Stimulated activated CD8-positive, alpha-beta memory T cell treated with anti-CD3 and anti-CD28 coated beads, Interleukin-15, amount 100 ng/mL, for 4 hours (primary cell): ENCODE data around the gene GSPT1.

Experiments used
- DNase-seq, 2 donors: peaks; one replicate each; pipeline ENCODE4 v3.0.0-alpha.2; 2020; ENCODE audit warnings: low read depth in 2 of 2

Gene GSPT1

GRCh38 chr16:11913425-11914079, 2.2 kb downstream of the GSPT1 start:
- DNase-seq = peak in 1 of 2 donors; percentile 5

- DNase-seq = no peak
Measured at GRCh38 chr16:11909653-11910545, 5.9 kb downstream of the GSPT1 start.

- no peak for DNase-seq
Measured at GRCh38 chr16:11907160-11907970, 8.4 kb downstream of the GSPT1 start.

GRCh38 chr16:11903906-11904305, 11.8 kb downstream of the GSPT1 start:
- no peak for DNase-seq

GRCh38 chr16:11901091-11901490, 14.7 kb downstream of the GSPT1 start:
- DNase-seq = no peak

- DNase-seq = no peak
Measured at GRCh38 chr16:11896486-11897176, 19.1 kb downstream of the GSPT1 start.

GRCh38 chr16:11893571-11893970, 22.2 kb downstream of the GSPT1 start:
- no peak for DNase-seq

- DNase-seq = no peak
Measured at GRCh38 chr16:11892761-11893160, 23.0 kb downstream of the GSPT1 start.

- DNase-seq = no peak
Measured at GRCh38 chr16:11890231-11890965, 25.4 kb downstream of the GSPT1 start.

GRCh38 chr16:11886881-11887280, 28.9 kb downstream of the GSPT1 start:
- DNase-seq = no peak

- no peak for DNase-seq
Measured at GRCh38 chr16:11884035-11884434, 31.7 kb downstream of the GSPT1 start.

- no peak for DNase-seq
Measured at GRCh38 chr16:11880007-11880406, 35.7 kb downstream of the GSPT1 start.

GRCh38 chr16:11877374-11877773, 38.4 kb downstream of the GSPT1 start:
- DNase-seq = no peak

- DNase-seq = no peak
Measured at GRCh38 chr16:11876306-11876705, 39.5 kb downstream of the GSPT1 start.

GRCh38 chr16:11875721-11876120, 40.0 kb downstream of the GSPT1 start:
- no peak for DNase-seq

- DNase-seq = no peak
Measured at GRCh38 chr16:11871193-11871592, 44.6 kb downstream of the GSPT1 start.

GRCh38 chr16:11870399-11870798, 45.4 kb downstream of the GSPT1 start:
- DNase-seq = no peak

- no peak for DNase-seq
Measured at GRCh38 chr16:11869353-11870228, 46.2 kb downstream of the GSPT1 start.

GRCh38 chr16:11868412-11868980, 47.3 kb downstream of the GSPT1 start:
- no peak for DNase-seq

- no peak for DNase-seq
Measured at GRCh38 chr16:11862489-11862888, 53.3 kb downstream of the GSPT1 start.
